Limb (tissue), 2 donors: ENCODE data around the gene ORAI1.
"Not testable (repeated sequence)": the region's sequence is repeated elsewhere in the genome, so short reads cannot be mapped to it uniquely, and the experiment has no call there.

Source experiments
- DNase-seq, 2 donors: peaks; one replicate each; pipeline ENCODE4 v3.0.0-alpha.2; 2016; ENCODE audit errors: extremely low spot score in 2 of 2

The ORAI1 gene

GRCh38 chr12:121626087-121626852 is at the start of gene ORAI1:
Gene ORAI1 (plus strand): TSS chr12:121626530.
- DNase-seq, result peak; percentile 93 to 98

- DNase-seq, result no peak
These were observed 49.4 kb upstream of the ORAI1 start for GRCh38 chr12:121576851-121577391.

GRCh38 chr12:121577443-121578180 is 48.7 kb upstream of the ORAI1 start:
- DNase-seq, result no peak

DNA sequence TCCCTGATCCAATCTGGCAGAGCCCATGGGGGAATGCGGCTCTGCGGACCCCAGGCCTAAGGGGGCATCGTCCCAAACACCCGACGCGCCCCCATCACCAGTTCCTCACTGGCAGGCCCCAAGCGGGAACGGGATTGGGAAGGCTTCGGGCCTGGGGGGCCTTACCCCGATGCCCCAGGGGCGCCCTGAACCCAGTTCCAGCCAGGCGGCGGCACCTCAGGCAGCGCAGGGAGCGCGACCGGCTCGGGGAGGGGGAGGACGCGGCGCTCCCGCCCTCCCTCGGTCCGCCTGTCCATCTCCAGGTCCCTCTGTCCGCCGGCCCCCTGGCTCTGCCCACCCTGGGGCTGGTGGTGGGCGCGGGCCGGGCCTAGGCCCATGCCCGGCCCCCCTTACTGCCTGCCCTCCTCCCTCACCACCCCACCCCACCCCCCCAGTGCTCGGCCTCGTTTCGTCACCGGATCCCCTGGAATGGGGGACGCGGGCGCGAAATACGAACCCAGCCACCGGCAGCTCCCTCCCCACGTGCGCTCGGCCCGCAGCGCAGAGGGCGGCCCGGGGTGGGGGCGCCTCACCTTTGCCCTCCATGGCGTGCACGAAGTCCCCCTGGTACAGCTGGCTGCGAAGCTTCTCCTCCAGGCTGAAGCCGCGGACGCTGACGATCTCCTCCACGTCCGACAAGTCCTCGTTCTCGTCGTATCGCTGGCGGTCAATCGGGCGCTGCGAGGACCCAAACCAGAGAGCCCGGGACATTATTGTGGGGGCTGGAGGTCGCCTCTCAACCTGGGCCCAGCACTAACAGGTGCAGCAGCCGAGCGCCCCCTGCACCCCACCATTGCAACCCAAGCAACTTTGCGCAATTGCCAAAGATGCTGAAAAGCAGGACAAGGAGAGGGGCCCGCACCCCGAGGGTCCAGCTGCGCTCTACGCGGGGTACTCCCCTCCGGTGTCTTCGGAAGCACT is 47.8 kb upstream of the ORAI1 start:
- DNase-seq, result peak in 1 of 2 donors; percentile 69

DNA sequence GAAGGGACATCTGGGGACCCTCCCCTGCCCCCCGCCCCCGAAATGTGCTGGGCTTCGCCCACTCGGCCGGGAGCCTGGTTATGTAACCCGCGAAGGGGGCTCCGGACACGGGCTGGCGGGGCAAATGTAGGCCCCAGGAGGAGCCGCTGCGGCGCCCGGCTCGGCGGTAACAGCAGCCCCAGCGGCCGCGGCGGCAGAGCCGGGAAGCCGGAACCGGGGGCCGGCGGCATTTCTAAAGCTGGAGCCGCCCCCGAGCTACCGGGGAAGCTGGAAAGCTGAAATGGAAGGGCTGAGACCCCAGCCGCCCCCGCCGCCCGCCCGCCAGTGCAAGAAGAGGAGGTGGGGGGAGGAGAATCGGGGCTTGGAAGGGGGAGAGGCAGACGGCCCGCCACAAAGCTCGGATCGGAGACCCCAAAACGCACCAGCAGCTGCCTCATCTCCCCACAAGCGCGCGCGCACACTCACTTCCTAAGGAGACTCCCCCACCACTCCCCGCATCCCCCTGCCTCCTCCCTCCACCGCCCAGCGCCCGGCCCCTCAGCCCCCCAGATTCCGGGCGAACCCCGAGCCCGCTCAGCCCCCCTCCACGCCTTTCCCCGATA is 47.0 kb upstream of the ORAI1 start:
- DNase-seq, result peak in 1 of 2 donors; percentile 74

DNA sequence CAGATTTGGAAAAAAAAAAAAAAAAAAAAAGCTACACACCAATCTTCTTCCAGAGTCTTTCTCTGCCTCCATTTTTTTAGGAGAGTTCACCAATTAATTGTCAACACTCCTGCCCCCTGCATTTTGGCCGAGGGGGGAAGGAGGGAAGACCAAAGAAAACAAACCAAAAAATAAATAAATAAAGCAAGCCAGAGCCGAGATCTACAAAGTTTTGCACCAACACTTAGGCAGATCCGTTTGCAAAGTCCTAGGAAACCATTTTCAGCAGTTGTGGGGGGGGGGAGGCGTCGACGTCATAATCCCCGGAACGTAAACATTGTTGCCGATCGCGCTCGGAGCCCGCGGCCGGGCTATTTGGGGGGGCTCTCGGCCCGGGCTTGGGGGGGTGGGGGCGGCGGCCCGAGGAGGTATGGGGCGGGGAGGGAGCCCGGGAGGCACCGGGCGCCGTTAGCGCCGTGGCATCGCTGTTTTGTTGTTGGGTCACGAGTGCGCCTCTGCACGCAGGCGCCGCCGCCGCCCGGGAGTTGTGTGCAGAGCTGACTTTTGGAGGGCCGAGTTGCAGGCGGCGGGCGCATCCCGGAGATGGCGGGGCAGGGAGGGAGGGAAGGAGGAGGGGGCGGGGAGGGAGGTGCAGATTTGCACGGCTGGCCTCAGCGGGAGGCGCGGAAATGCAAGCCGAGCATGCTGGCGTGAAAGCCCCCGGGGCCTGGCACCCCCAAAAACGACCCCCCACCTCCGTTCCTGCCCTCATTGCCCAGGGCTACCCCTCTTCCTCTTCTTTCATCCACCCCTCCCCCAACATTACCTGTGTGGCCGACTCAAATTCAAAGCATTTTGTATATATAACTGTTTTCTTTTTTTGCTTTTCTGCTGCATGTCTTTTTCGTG is 46.1 kb upstream of the ORAI1 start:
- peak in 1 of 2 donors; percentile 86 for DNase-seq

- no peak for DNase-seq
These were observed 45.2 kb upstream of the ORAI1 start, which contains the start of gene KDM2B for GRCh38 chr12:121580959-121581685. Gene KDM2B (minus strand): TSS chr12:121581023. CDS start chr12:121580911, 112 bp downstream.

DNA sequence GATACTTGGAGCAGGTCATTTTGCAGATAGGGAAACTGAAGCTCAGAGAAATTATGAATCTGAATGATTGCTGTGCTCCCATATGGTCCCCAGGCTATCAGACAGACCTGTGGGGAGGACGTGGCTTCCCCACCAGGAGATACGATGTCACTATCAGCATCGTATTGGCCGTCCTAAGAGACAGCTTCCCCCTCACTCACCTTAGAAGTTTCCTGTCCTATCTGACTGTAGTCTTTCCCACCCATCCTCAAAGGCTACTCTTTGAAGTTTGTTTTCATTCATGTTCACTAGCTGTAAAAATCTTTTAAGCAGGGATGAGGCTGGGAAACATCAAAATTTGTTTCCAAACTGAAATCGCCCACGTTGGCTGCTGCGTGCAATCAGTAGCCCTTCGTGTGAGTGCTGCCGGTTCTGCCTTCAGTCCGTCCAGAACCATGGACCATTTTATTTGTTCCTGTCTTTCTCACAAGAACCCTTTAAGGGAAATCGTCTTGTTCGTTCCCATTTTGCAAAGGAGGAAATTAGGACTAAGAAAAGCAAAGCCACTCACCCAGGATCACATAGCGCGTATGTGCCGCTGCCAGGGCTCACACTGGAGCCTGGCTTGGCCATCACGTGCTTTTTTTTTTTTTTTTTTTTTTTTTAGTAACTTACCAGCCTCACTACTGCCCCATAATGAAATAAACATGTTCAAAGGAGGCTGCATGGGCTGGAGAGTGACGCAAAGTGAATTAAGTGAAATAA is 44.5 kb upstream of the ORAI1 start:
- no peak for DNase-seq

- no peak for DNase-seq
These were observed 43.6 kb upstream of the ORAI1 start for GRCh38 chr12:121582583-121583333.

GRCh38 chr12:121583334-121583661 is 43.0 kb upstream of the ORAI1 start:
- not testable (repeated sequence) for DNase-seq

- DNase-seq, result not testable (repeated sequence)
These were observed 41.4 kb upstream of the ORAI1 start for GRCh38 chr12:121584885-121585284.

GRCh38 chr12:121590476-121591143 is 35.7 kb upstream of the ORAI1 start:
- no peak for DNase-seq

- no peak for DNase-seq
These were observed 34.0 kb upstream of the ORAI1 start for GRCh38 chr12:121592320-121592719.

- no peak for DNase-seq
These were observed 30.8 kb upstream of the ORAI1 start for GRCh38 chr12:121595520-121595919.

GRCh38 chr12:121596526-121596925 is 29.8 kb upstream of the ORAI1 start:
- no peak for DNase-seq

GRCh38 chr12:121600702-121601336 is 25.5 kb upstream of the ORAI1 start:
- DNase-seq, result no peak

DNA sequence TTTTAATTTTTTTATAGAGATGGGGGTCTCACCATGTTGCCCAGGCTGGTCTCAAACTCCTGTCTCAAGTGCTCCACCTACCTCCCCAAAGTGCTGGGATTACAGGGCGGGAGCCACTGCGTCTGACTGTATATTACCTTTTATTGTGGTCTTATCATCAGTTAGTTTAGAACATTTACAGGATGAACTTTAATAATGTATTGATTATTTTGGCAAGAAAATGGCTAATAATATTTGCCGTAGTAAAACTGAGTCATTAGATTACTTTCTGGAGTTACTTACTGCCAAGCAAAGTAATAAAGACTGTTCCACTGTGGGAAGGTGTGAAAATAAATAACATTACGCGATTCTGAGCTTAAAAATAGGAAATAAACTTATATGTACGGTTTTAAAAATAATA is 23.6 kb upstream of the ORAI1 start:
- no peak for DNase-seq
